KMS-11 (cell line): ENCODE measurements around the gene TFCP2L1.

Experiments
- H2AFZ ChIP-seq: fragments of 200-600 bp; sonication (generic); 2 replicates; pipeline ENCODE4 v1.6.1; 2016; ENCODE audit warnings: antibody characterized with exemption, mixed run types, low read depth
- H3K27ac ChIP-seq: fragments of 200-600 bp; sonication (generic); 2 replicates; pipeline ENCODE4 v1.6.1; 2016; ENCODE audit warnings: mild to moderate bottlenecking, mixed run types
- H3K27me3 ChIP-seq: fragments of 200-600 bp; sonication (generic); 2 replicates; pipeline ENCODE4 v1.6.1; 2017; ENCODE audit warnings: mild to moderate bottlenecking, low read depth, mixed run types, moderate library complexity; ENCODE audit not compliant: insufficient read depth
- H3K36me3 ChIP-seq: fragments of 200-600 bp; sonication (generic); 2 replicates; pipeline ENCODE4 v1.6.1; 2017; ENCODE audit warnings: mild to moderate bottlenecking, mixed run types; ENCODE audit not compliant: insufficient read depth
- H3K4me1 ChIP-seq: fragments of 200-600 bp; sonication (generic); 2 replicates; pipeline ENCODE4 v1.6.1; 2016; ENCODE audit warnings: mild to moderate bottlenecking, low read depth, mixed run types; ENCODE audit not compliant: poor library complexity, severe bottlenecking
- H3K4me2 ChIP-seq: fragments of 200-600 bp; sonication (generic); 2 replicates; pipeline ENCODE4 v1.7.0; 2016; ENCODE audit warnings: mild to moderate bottlenecking, mixed run types
- H3K4me3 ChIP-seq: fragments of 200-600 bp; sonication (generic); IDR thresholded peaks from 2 replicates; pipeline ENCODE4 v1.6.1; 2017; ENCODE audit warnings: low read depth, low read length, mixed read lengths; ENCODE audit not compliant: insufficient read depth
- H3K79me2 ChIP-seq: fragments of 200-600 bp; sonication (generic); 2 replicates; pipeline ENCODE4 v1.6.1; 2016; ENCODE audit warnings: low read depth, mixed run types; ENCODE audit not compliant: insufficient read depth
- H3K9ac ChIP-seq: fragments of 200-600 bp; sonication (generic); 2 replicates; pipeline ENCODE4 v1.6.1; 2016; ENCODE audit warnings: mild to moderate bottlenecking, mixed run types
- H4K20me1 ChIP-seq: fragments of 200-600 bp; sonication (generic); 2 replicates; pipeline ENCODE4 v1.6.1; 2016; ENCODE audit warnings: mild to moderate bottlenecking, mixed run types; ENCODE audit not compliant: insufficient read depth
- TF ChIP-seq, protein P1 (sequence below): fragments of 200-600 bp; sonication (generic); conservative IDR thresholded peaks from 2 replicates; pipeline ENCODE4 v1.6.1; 2017; ENCODE audit warnings: low read depth, mild to moderate bottlenecking, antibody characterized with exemption, low read length, moderate library complexity, mixed read lengths

Gene TFCP2L1

DNA sequence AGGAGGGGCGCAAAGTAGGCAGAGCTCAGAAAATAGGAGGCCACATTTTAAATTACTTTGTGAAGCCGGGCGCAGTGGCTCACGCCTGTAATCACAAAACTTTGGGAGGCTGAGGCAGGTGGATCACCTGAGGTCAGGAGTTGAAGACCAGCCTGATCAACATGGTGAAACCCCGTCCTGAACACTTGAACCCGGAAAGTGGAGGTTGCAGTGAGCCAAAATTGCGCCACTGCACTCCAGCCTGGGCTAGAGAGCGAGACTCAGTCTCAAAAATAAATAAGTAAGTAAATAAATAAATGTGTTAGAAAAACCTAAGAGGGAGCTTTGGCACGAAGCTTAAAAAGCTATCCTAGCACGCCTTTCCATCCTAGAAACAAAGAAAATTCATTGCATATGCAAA lies 105.5 kb downstream of the TFCP2L1 start:
- no peak overlapping the region for H3K9ac ChIP-seq
- TF ChIP-seq, protein P1, sequence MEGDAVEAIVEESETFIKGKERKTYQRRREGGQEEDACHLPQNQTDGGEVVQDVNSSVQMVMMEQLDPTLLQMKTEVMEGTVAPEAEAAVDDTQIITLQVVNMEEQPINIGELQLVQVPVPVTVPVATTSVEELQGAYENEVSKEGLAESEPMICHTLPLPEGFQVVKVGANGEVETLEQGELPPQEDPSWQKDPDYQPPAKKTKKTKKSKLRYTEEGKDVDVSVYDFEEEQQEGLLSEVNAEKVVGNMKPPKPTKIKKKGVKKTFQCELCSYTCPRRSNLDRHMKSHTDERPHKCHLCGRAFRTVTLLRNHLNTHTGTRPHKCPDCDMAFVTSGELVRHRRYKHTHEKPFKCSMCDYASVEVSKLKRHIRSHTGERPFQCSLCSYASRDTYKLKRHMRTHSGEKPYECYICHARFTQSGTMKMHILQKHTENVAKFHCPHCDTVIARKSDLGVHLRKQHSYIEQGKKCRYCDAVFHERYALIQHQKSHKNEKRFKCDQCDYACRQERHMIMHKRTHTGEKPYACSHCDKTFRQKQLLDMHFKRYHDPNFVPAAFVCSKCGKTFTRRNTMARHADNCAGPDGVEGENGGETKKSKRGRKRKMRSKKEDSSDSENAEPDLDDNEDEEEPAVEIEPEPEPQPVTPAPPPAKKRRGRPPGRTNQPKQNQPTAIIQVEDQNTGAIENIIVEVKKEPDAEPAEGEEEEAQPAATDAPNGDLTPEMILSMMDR: no peak
- H3K4me1 ChIP-seq: no peaks in the 10 kb centered on the region
- H3K4me3 ChIP-seq: no peak overlapping the region
- no peak overlapping the region for H2AFZ ChIP-seq
- no peaks in the 10 kb centered on the region for H3K36me3 ChIP-seq
- H3K27me3 ChIP-seq: no peaks in the 10 kb centered on the region
- no peaks in the 10 kb centered on the region for H4K20me1 ChIP-seq
- H3K4me2 ChIP-seq: no peak overlapping the region
- no peaks in the 10 kb centered on the region for H3K79me2 ChIP-seq
- no peak overlapping the region for H3K27ac ChIP-seq

- no peaks in the 10 kb centered on the region for H4K20me1 ChIP-seq
- no peak overlapping the region for H2AFZ ChIP-seq
- H3K27me3 ChIP-seq: no peaks in the 10 kb centered on the region
- TF ChIP-seq, protein P1: no peak
- no peak overlapping the region for H3K4me2 ChIP-seq
- H3K79me2 ChIP-seq: no peaks in the 10 kb centered on the region
- no peak overlapping the region for H3K9ac ChIP-seq
- no peaks in the 10 kb centered on the region for H3K4me1 ChIP-seq
- no peak overlapping the region for H3K27ac ChIP-seq
- H3K4me3 ChIP-seq: no peak overlapping the region
- H3K36me3 ChIP-seq: no peaks in the 10 kb centered on the region
These were observed 106.3 kb downstream of the TFCP2L1 start for GRCh38 chr2:121178730-121179129.

GRCh38 chr2:121177896-121178295 lies 107.1 kb downstream of the TFCP2L1 start:
- Histone ChIP-seq H2AFZ (no peak overlapping the region), H3K79me2 (no peaks in the 10 kb centered on the region), H3K4me2 (no peak overlapping the region), H3K4me1 (no peaks in the 10 kb centered on the region), H3K4me3 (no peak overlapping the region), H3K27ac (no peak overlapping the region), H3K9ac (no peak overlapping the region), H3K36me3 (no peaks in the 10 kb centered on the region), H3K27me3 (no peaks in the 10 kb centered on the region), H4K20me1 (no peaks in the 10 kb centered on the region)
- TF ChIP-seq, protein P1: no peak

DNA sequence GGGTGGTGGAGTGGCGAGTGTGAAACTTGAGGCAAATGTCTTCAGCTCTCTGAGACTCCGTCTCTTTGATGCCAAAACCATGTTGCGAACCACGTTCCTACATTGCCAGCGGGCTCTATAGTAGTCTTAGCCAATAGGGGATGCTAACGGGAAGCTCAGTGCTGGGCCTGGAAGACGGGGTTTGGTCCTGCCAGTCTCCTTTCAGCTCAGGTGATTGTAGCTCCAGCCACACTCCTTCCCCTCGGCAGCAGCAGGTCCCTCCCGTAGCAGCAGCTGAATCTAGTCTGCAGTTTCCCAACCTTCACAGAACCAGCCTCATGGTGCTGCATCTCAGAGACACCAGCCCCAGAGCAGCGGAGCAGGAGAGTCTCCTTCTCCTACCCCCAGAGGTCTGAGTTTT lies 109.7 kb downstream of the TFCP2L1 start:
- no peak overlapping the region for H2AFZ ChIP-seq
- H3K4me2 ChIP-seq: no peak overlapping the region
- H4K20me1 ChIP-seq: no peaks in the 10 kb centered on the region
- no peaks in the 10 kb centered on the region for H3K27me3 ChIP-seq
- no peak overlapping the region for H3K4me3 ChIP-seq
- TF ChIP-seq, protein P1: no peak
- no peaks in the 10 kb centered on the region for H3K79me2 ChIP-seq
- H3K4me1 ChIP-seq: no peaks in the 10 kb centered on the region
- no peak overlapping the region for H3K9ac ChIP-seq
- no peak overlapping the region for H3K27ac ChIP-seq
- H3K36me3 ChIP-seq: no peaks in the 10 kb centered on the region
